ENCODE measurements around the gene KIF21B. TPM values are rescaled to one million over a fixed set of nuclear protein-coding genes. Genes with fewer than 3 reads are reported as not detected.

KIF21B gene
- total and polyA plus RNA-seq, 9 of the 15 experiments (the other 6 are each of a cell fraction or from before 2014, with no cell fraction given): 0.46 to 13.4 (median 5.9) TPM

GRCh38 chr1:200945111-200945510 is 78.4 kb downstream of the KIF21B start:
- no peak for ATAC-seq
- Histone ChIP-seq H3K4me3 (no peak overlapping the region), H3K27ac (ENCODE audit: extremely low read depth, low read depth, low read length) (no peak overlapping the region), H3K79me2 (ENCODE audit: control insufficient read depth, insufficient read depth, low read length) (no peaks in the 10 kb centered on the region), H3K4me2 (ENCODE audit: insufficient read depth, low read length) (no peak overlapping the region), H3K4me1 (replicated peaks in 1 of 2; ENCODE audit: control insufficient read depth in 2 of 2, insufficient read depth in 2 of 2, low read length in 2 of 2) (no peaks in the 10 kb centered on the region), H3K36me3 (ENCODE audit: control insufficient read depth, insufficient read depth, low read length) (no peaks in the 10 kb centered on the region), H3K9ac (ENCODE audit: insufficient read depth in 1 of 2, low read depth in 2 of 2, low read length in 2 of 2) (no peak overlapping the region), H2AFZ (ENCODE audit: low read depth, low read length) (no peak overlapping the region), H3K9me3 (replicated peaks; ENCODE audit: control insufficient read depth, insufficient read depth, low read depth, low read length) (no peaks in the 10 kb centered on the region; the same call in none of the 2 replicates), H3K27me3 (ENCODE audit: control insufficient read depth in 2 of 2, insufficient read depth in 2 of 2, low read length in 2 of 2) (peaks cover 9 to 29% of the 10 kb centered on the region in 2 experiments), H3K9me1 (ENCODE audit: control insufficient read depth, insufficient read depth, low read length) (no peaks in the 10 kb centered on the region), H4K20me1 (replicated peaks; ENCODE audit: control insufficient read depth, insufficient read depth, low read length) (no peaks in the 10 kb centered on the region)
- BruUV-seq (replicated peaks): no TSS peak
- ChIA-PET CTCF (ENCODE audit: low intra/inter-chr PET ratio) (no interaction called here), POLR2A (interaction anchor here (0.9 to 1.7 kb wide), 4 partner anchors 9 to 13 kb away, joined by 3 to 5 read pairs (median 4); no protein-coding TSS in a partner anchor)
- TF ChIP-seq CBX2 (IDR thresholded peaks at IDR 0.05; ENCODE audit: insufficient read depth, low read length, poor library complexity, severe bottlenecking): no peak
- no peak for TF ChIP-seq STAT5A (IDR thresholded peaks at IDR 0.05; ENCODE audit: borderline replicate concordance, low read length)
- TF ChIP-seq NELFE (IDR thresholded peaks at IDR 0.05; ENCODE audit: insufficient read depth, insufficient read length): no peak
- TF ChIP-seq ZNF311 (CRISPR knock-in tag; IDR thresholded peaks at IDR 0.05): no peak
- no peak for TF ChIP-seq MTA2 (IDR thresholded peaks at IDR 0.05; ENCODE audit: low read depth)
- TF ChIP-seq E2F1 (CRISPR knock-in tag; IDR thresholded peaks at IDR 0.05): no peak
- TF ChIP-seq ZNF121 (CRISPR knock-in tag; conservative IDR thresholded peaks at IDR 0.05): no peak
- TF ChIP-seq RAD51 (IDR thresholded peaks at IDR 0.05; ENCODE audit: borderline replicate concordance, low read depth): no peak
- FAIRE-seq: no peak
- in situ Hi-C loops (cut with MboI) (no loop called here), intact Hi-C loops (cut with micrococcal nuclease) (no loop called here)
- no peak for DNase-seq (ENCODE audit: extremely low read depth in 1 of 4, low spot score in 3 of 4)
- whole genome bisulfite sequencing (ENCODE audit: insufficient coverage, low coverage, missing lambda C conversion rate): 0% methylated on average over 3 of the region's 3 CpGs
